ENCODE data around the gene MS4A7.

The MS4A7 gene

GRCh38 chr11:60343094-60343704, 35.1 kb upstream of the MS4A7 start:
- no peak overlapping the region for H3K4me3 ChIP-seq (ENCODE audit: control insufficient read depth in 1 of 7, extremely low read depth in 1 of 7, insufficient read depth in 4 of 7, low read depth in 2 of 7, low read length in 6 of 7)
- no peaks in the 10 kb centered on the region for H3K27me3 ChIP-seq (replicated peaks in 2 of 5; ENCODE audit: control insufficient read depth in 4 of 5, insufficient read depth in 5 of 5, low read length in 4 of 5)
- no peak overlapping the region for H3K27ac ChIP-seq (ENCODE audit: insufficient read depth in 1 of 2, low read depth in 1 of 2, low read length in 2 of 2, poor library complexity in 1 of 2, severe bottlenecking in 2 of 2)
- WGBS (ENCODE audit: insufficient coverage): no CpG with 5 or more reads among the region's 10 CpGs
- no peaks in the 10 kb centered on the region for H3K9me3 ChIP-seq (ENCODE audit: control extremely low read depth in 1 of 5, control insufficient read depth in 4 of 5, insufficient read depth in 2 of 5, low read depth in 1 of 5, low read length in 4 of 5)
- H3K4me1 ChIP-seq (ENCODE audit: control extremely low read depth in 1 of 4, control insufficient read depth in 4 of 4, insufficient read depth in 4 of 4, low read length in 3 of 4): peaks cover 0 to 4% (median 0%) of the 10 kb centered on the region in 4 experiments
- ChIA-PET CTCF (interaction anchor here (0.8 to 8.4 kb wide), 11 partner anchors 9 to 275 kb away, joined by 3 to 66 read pairs (median 6); no protein-coding TSS in a partner anchor), POLR2A (no interaction called here)
- H3K36me3 ChIP-seq (ENCODE audit: control insufficient read depth in 4 of 4, insufficient read depth in 4 of 4, low read length in 3 of 4): no peaks in the 10 kb centered on the region
- DNase-seq: peak; percentile 43 to 68 (median 62)

GRCh38 chr11:60344146-60344545, 34.2 kb upstream of the MS4A7 start:
- H3K4me3 ChIP-seq (ENCODE audit: control insufficient read depth in 1 of 7, extremely low read depth in 1 of 7, insufficient read depth in 4 of 7, low read depth in 2 of 7, low read length in 6 of 7): no peak overlapping the region
- CTCF ChIA-PET: interaction anchor here (0.5 to 8.4 kb wide), 18 partner anchors 10 to 545 kb away, joined by 3 to 66 read pairs (median 4); partner anchors contain the start of gene MS4A4A
- WGBS (ENCODE audit: insufficient coverage): no CpG with 5 or more reads among the region's 2 CpGs
- H3K4me1 ChIP-seq (ENCODE audit: control extremely low read depth in 1 of 4, control insufficient read depth in 4 of 4, insufficient read depth in 4 of 4, low read length in 3 of 4): peaks cover 0 to 4% (median 0%) of the 10 kb centered on the region in 4 experiments
- H3K36me3 ChIP-seq (ENCODE audit: control insufficient read depth in 4 of 4, insufficient read depth in 4 of 4, low read length in 3 of 4): no peaks in the 10 kb centered on the region
- DNase-seq: no peak
- no peaks in the 10 kb centered on the region for H3K27me3 ChIP-seq (replicated peaks in 2 of 5; ENCODE audit: control insufficient read depth in 4 of 5, insufficient read depth in 5 of 5, low read length in 4 of 5)
- no peaks in the 10 kb centered on the region for H3K9me3 ChIP-seq (ENCODE audit: control extremely low read depth in 1 of 5, control insufficient read depth in 4 of 5, insufficient read depth in 2 of 5, low read depth in 1 of 5, low read length in 4 of 5)
- POLR2A ChIA-PET: no interaction called here
- H3K27ac ChIP-seq (ENCODE audit: insufficient read depth in 1 of 2, low read depth in 1 of 2, low read length in 2 of 2, poor library complexity in 1 of 2, severe bottlenecking in 2 of 2): no peak overlapping the region

DNA sequence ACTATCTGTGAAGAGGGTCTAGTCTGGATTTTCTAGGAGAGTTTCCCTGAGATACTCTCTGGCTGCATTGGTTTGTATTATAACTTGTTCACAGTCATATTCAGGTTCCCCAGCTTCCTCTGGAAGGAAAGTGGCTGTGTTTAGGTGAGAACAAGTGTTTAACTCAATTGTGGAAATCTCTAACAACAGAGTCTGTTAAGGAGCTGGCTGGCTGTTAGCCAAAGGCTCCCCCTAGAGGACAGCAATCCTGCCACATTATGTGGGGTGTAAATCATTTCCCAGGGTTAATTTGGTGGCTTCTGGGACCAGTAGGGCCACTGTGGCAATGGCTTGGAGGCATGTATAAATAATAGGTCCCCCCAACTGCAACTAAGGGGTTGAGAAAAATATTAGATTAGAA, 32.8 kb upstream of the MS4A7 start:
- DNase-seq: peak; percentile 54 to 77 (median 66)
- H3K27ac ChIP-seq (ENCODE audit: insufficient read depth in 1 of 2, low read depth in 1 of 2, low read length in 2 of 2, poor library complexity in 1 of 2, severe bottlenecking in 2 of 2): no peak overlapping the region
- CTCF ChIA-PET: interaction anchor here (0.6 to 8.4 kb wide), 26 partner anchors 8 to 1195 kb away, joined by 3 to 66 read pairs (median 4); partner anchors contain the start of gene MS4A4A
- POLR2A ChIA-PET: interaction anchor here (0.7 kb wide), 1 partner anchor 282 kb away, joined by 3 read pairs; no protein-coding TSS in a partner anchor
- H3K36me3 ChIP-seq (ENCODE audit: control insufficient read depth in 4 of 4, insufficient read depth in 4 of 4, low read length in 3 of 4): no peaks in the 10 kb centered on the region
- H3K4me1 ChIP-seq (ENCODE audit: control extremely low read depth in 1 of 4, control insufficient read depth in 4 of 4, insufficient read depth in 4 of 4, low read length in 3 of 4): peaks cover 0 to 4% (median 0%) of the 10 kb centered on the region in 4 experiments
- H3K4me3 ChIP-seq (ENCODE audit: control insufficient read depth in 1 of 7, extremely low read depth in 1 of 7, insufficient read depth in 4 of 7, low read depth in 2 of 7, low read length in 6 of 7): no peak overlapping the region
- no peaks in the 10 kb centered on the region for H3K9me3 ChIP-seq (ENCODE audit: control extremely low read depth in 1 of 5, control insufficient read depth in 4 of 5, insufficient read depth in 2 of 5, low read depth in 1 of 5, low read length in 4 of 5)
- H3K27me3 ChIP-seq (replicated peaks in 2 of 5; ENCODE audit: control insufficient read depth in 4 of 5, insufficient read depth in 5 of 5, low read length in 4 of 5): no peaks in the 10 kb centered on the region

DNA sequence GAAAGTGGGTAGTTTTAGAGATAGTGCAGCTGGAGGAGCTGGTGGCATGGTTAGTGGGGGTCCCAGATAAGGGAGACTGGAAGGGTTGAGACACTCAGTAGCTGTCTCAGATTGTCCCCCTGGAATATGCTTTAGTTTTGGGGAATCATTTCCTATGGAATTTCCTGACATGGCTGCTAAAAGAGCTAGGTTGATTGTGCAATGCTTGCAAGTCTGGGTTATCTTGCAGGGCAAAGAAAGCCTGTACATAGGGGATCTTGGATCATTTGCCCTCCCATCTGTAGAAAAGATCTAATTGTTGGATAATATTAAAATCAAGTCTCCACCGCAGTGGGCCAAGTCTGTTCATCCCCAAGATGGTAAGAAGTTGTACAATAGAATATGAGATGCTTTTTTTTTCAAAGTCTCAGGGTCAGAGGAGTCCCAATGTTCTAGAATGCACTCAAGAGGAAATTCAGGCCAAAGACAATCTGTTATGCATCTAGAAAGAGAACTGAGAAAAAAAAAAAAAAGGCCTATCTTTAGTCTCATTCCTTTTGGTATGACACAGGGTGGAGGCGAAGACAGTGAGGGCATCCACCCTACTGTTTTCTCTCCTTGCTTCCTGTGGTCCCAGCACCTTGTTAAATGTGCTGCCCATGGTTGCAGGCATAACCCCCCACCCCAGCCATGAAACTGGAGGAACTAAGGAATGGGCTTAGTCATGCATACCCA, 31.1 kb upstream of the MS4A7 start:
- ChIA-PET POLR2A (no interaction called here), CTCF (interaction anchor here (0.6 to 8.4 kb wide), 6 partner anchors 11 to 416 kb away, joined by 3 to 66 read pairs (median 5); no protein-coding TSS in a partner anchor)

DNA sequence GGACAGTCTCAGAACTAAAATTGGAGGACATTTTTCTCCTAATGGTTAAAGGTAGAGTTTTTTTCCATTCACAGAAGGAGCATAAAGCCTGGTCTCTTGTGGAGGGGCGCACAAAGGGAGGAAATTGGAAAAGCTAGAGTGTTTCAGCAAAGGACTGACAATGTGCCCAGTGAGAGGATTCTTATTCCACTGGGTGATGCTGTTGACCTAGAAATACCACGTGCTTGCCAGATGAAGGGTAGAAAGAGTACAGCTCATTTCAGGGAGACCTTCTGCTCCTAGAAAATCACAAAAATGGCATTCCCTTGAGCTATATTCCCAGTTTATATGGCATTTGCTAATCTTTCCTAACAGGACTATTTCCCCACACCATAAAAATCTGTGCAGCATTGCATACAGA, 30.2 kb upstream of the MS4A7 start:
- CTCF ChIA-PET: interaction anchor here (0.7 to 8.4 kb wide), 3 partner anchors 15 to 282 kb away, joined by 3 to 66 read pairs (median 3); no protein-coding TSS in a partner anchor

More for the DNA sequence above, 31.1 kb upstream of the MS4A7 start:
- H3K9me3 ChIP-seq (ENCODE audit: control extremely low read depth in 1 of 5, control insufficient read depth in 4 of 5, insufficient read depth in 2 of 5, low read depth in 1 of 5, low read length in 4 of 5): no peaks in the 10 kb centered on the region
- no peak for DNase-seq
- no peak overlapping the region for H3K27ac ChIP-seq (ENCODE audit: insufficient read depth in 1 of 2, low read depth in 1 of 2, low read length in 2 of 2, poor library complexity in 1 of 2, severe bottlenecking in 2 of 2)
- 100% methylated on average over 2 of the region's 2 CpGs for WGBS (ENCODE audit: insufficient coverage)
- H3K27me3 ChIP-seq (replicated peaks in 2 of 5; ENCODE audit: control insufficient read depth in 4 of 5, insufficient read depth in 5 of 5, low read length in 4 of 5): no peaks in the 10 kb centered on the region
- H3K4me3 ChIP-seq (ENCODE audit: control insufficient read depth in 1 of 7, extremely low read depth in 1 of 7, insufficient read depth in 4 of 7, low read depth in 2 of 7, low read length in 6 of 7): no peak overlapping the region
- no peaks in the 10 kb centered on the region for H3K36me3 ChIP-seq (ENCODE audit: control insufficient read depth in 4 of 4, insufficient read depth in 4 of 4, low read length in 3 of 4)
- peaks cover 0 to 4% (median 0%) of the 10 kb centered on the region in 4 experiments for H3K4me1 ChIP-seq (ENCODE audit: control extremely low read depth in 1 of 4, control insufficient read depth in 4 of 4, insufficient read depth in 4 of 4, low read length in 3 of 4)

DNA sequence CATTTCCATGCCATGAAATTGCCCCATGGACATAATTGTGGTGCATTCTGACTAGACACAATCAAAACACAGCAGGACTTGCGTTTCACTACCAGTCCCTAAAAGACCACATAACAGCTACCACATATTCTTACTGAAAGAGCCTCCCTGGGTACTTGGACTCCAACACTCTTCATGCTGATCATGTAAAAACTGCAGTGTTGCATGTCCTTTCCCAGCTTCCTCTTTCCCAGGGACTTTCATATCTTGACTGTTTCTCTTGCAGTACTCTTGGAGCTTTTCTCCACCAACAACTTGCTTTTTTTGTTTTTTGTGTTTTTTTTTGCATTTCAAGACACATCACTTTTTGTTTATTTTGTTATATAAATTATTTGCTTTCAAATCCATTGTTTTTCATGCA, 28.3 kb upstream of the MS4A7 start:
- Histone ChIP-seq H3K27me3 (replicated peaks in 2 of 5; ENCODE audit: control insufficient read depth in 4 of 5, insufficient read depth in 5 of 5, low read length in 4 of 5) (no peaks in the 10 kb centered on the region), H3K9me3 (ENCODE audit: control extremely low read depth in 1 of 5, control insufficient read depth in 4 of 5, insufficient read depth in 2 of 5, low read depth in 1 of 5, low read length in 4 of 5) (peaks cover 0 to 2% (median 0%) of the 10 kb centered on the region in 5 experiments), H3K27ac (ENCODE audit: insufficient read depth in 1 of 2, low read depth in 1 of 2, low read length in 2 of 2, poor library complexity in 1 of 2, severe bottlenecking in 2 of 2) (no peak overlapping the region), H3K4me1 (ENCODE audit: control extremely low read depth in 1 of 4, control insufficient read depth in 4 of 4, insufficient read depth in 4 of 4, low read length in 3 of 4) (peaks cover 0 to 4% (median 0%) of the 10 kb centered on the region in 4 experiments), H3K36me3 (ENCODE audit: control insufficient read depth in 4 of 4, insufficient read depth in 4 of 4, low read length in 3 of 4) (no peaks in the 10 kb centered on the region), H3K4me3 (ENCODE audit: control insufficient read depth in 1 of 7, extremely low read depth in 1 of 7, insufficient read depth in 4 of 7, low read depth in 2 of 7, low read length in 6 of 7) (no peak overlapping the region)
- DNase-seq: peak in 2 of 3 donors; percentile 31 to 39
- ChIA-PET CTCF (interaction anchor here (1.5 to 8.4 kb wide), 5 partner anchors 13 to 425 kb away, joined by 4 to 66 read pairs (median 8); no protein-coding TSS in a partner anchor), POLR2A (no interaction called here)
- 92% methylated on average over 1 of the region's 1 CpG for WGBS (ENCODE audit: insufficient coverage)

More for the DNA sequence above, 30.2 kb upstream of the MS4A7 start:
- peaks cover 0 to 4% (median 0%) of the 10 kb centered on the region in 4 experiments for H3K4me1 ChIP-seq (ENCODE audit: control extremely low read depth in 1 of 4, control insufficient read depth in 4 of 4, insufficient read depth in 4 of 4, low read length in 3 of 4)
- 94% methylated on average over 2 of the region's 2 CpGs for WGBS (ENCODE audit: insufficient coverage)
- H3K36me3 ChIP-seq (ENCODE audit: control insufficient read depth in 4 of 4, insufficient read depth in 4 of 4, low read length in 3 of 4): no peaks in the 10 kb centered on the region
- DNase-seq: no peak
- H3K4me3 ChIP-seq (ENCODE audit: control insufficient read depth in 1 of 7, extremely low read depth in 1 of 7, insufficient read depth in 4 of 7, low read depth in 2 of 7, low read length in 6 of 7): no peak overlapping the region
- no peak overlapping the region for H3K27ac ChIP-seq (ENCODE audit: insufficient read depth in 1 of 2, low read depth in 1 of 2, low read length in 2 of 2, poor library complexity in 1 of 2, severe bottlenecking in 2 of 2)
- POLR2A ChIA-PET: no interaction called here
- H3K9me3 ChIP-seq (ENCODE audit: control extremely low read depth in 1 of 5, control insufficient read depth in 4 of 5, insufficient read depth in 2 of 5, low read depth in 1 of 5, low read length in 4 of 5): no peaks in the 10 kb centered on the region
- H3K27me3 ChIP-seq (replicated peaks in 2 of 5; ENCODE audit: control insufficient read depth in 4 of 5, insufficient read depth in 5 of 5, low read length in 4 of 5): no peaks in the 10 kb centered on the region

DNA sequence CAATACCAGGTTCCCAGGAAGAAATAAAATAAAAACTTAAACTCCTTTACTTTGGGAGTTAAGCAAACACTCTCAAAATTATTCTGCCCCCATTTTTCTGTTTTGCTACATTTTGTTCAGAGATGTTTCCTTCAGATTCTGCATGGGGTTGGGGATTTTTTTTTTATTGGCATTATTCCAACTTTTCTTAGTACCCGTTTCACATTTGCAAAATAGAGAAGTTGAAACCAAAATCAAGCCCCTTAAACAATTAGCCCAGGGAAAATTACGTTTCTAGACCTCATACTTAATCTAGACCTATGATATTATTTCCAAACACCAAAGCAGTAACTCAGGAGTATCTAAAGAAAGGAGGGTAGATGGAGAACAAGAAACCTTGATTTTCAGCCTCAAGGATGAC, 20.6 kb upstream of the MS4A7 start:
- ChIA-PET CTCF (no interaction called here), POLR2A (no interaction called here)
- peaks cover 0 to 18% (median 16%) of the 10 kb centered on the region in 5 experiments for H3K9me3 ChIP-seq (ENCODE audit: control extremely low read depth in 1 of 5, control insufficient read depth in 4 of 5, insufficient read depth in 2 of 5, low read depth in 1 of 5, low read length in 4 of 5)
- no peaks in the 10 kb centered on the region for H3K36me3 ChIP-seq (ENCODE audit: control insufficient read depth in 4 of 4, insufficient read depth in 4 of 4, low read length in 3 of 4)
- peak; percentile 36 to 81 (median 78) for DNase-seq
- no peak overlapping the region for H3K27ac ChIP-seq (ENCODE audit: insufficient read depth in 1 of 2, low read depth in 1 of 2, low read length in 2 of 2, poor library complexity in 1 of 2, severe bottlenecking in 2 of 2)
- WGBS (ENCODE audit: insufficient coverage): no CpG with 5 or more reads among the region's 2 CpGs
- no peak overlapping the region for H3K4me3 ChIP-seq (ENCODE audit: control insufficient read depth in 1 of 7, extremely low read depth in 1 of 7, insufficient read depth in 4 of 7, low read depth in 2 of 7, low read length in 6 of 7)
- H3K27me3 ChIP-seq (replicated peaks in 2 of 5; ENCODE audit: control insufficient read depth in 4 of 5, insufficient read depth in 5 of 5, low read length in 4 of 5): no peaks in the 10 kb centered on the region
- H3K4me1 ChIP-seq (ENCODE audit: control extremely low read depth in 1 of 4, control insufficient read depth in 4 of 4, insufficient read depth in 4 of 4, low read length in 3 of 4): peaks cover 0 to 9% (median 2%) of the 10 kb centered on the region in 4 experiments
